ENCODE data around the gene SSC5D. TPM values are rescaled to one million over a fixed set of nuclear protein-coding genes. Genes with fewer than 3 reads are reported as not detected.

The SSC5D gene
- total and polyA plus RNA-seq, 2 donors (not counting 1 experiment from before 2014, with no cell fraction given): 3.0 to 19.7 TPM

DNA sequence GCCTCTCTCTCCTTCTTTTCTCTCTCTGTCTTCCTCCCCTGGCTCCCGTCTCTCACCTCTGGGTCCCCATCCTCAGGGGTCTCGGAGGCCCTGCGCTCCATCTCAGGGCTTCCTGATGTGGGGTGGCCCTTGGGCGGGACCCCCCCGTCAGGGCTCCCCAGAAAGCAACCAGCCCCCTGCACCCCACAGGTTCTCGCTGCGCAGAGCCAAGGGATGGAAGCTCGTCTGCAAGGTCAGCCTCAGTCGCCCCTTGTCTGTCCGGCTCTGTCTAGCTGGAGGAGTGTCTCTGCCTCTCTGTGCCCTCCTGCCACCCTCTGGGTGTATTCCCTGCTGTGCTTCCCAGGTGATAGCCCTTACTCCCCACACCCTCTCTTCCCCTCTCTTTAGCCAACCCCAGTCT lies 57.2 kb downstream of the SSC5D start, which contains the start of gene SBK3:
SBK3 (minus strand) TSS at position 101 of the 400 bp plus-strand sequence; CDS start at position 101, 0 bp downstream.
- TF ChIP-seq EZH2 (IDR thresholded peaks at IDR 0.05; ENCODE audit: low read length, missing control alignments): no peak
- TF ChIP-seq, protein P1, sequence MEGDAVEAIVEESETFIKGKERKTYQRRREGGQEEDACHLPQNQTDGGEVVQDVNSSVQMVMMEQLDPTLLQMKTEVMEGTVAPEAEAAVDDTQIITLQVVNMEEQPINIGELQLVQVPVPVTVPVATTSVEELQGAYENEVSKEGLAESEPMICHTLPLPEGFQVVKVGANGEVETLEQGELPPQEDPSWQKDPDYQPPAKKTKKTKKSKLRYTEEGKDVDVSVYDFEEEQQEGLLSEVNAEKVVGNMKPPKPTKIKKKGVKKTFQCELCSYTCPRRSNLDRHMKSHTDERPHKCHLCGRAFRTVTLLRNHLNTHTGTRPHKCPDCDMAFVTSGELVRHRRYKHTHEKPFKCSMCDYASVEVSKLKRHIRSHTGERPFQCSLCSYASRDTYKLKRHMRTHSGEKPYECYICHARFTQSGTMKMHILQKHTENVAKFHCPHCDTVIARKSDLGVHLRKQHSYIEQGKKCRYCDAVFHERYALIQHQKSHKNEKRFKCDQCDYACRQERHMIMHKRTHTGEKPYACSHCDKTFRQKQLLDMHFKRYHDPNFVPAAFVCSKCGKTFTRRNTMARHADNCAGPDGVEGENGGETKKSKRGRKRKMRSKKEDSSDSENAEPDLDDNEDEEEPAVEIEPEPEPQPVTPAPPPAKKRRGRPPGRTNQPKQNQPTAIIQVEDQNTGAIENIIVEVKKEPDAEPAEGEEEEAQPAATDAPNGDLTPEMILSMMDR (conservative IDR thresholded peaks at IDR 0.05 in 1 of 2, IDR thresholded peaks at IDR 0.05 in 1 of 2; ENCODE audit: low read depth in 1 of 2, low read length in 2 of 2): no peak
- Histone ChIP-seq H3K27me3 (ENCODE audit: control insufficient read depth, insufficient read depth, low read length) (no peaks in the 10 kb centered on the region), H4K20me1 (ENCODE audit: control insufficient read depth, extremely low read depth, insufficient read depth, low read length) (no peaks in the 10 kb centered on the region), H3K9me3 (ENCODE audit: control insufficient read depth, insufficient read depth, low read depth, low read length) (no peaks in the 10 kb centered on the region), H3K4me3 (replicated peaks in 1 of 4; ENCODE audit: control extremely low read depth in 1 of 4, insufficient read depth in 1 of 4, low read depth in 3 of 4, low read length in 4 of 4) (no peak within 1 kb of the TSS), H3K36me3 (ENCODE audit: control insufficient read depth, insufficient read depth, low read length) (no peaks in the 10 kb centered on the region), H3K9ac (ENCODE audit: insufficient read depth, low read length) (no peak within 1 kb of the TSS), H3K4me2 (ENCODE audit: extremely low read depth, insufficient read depth, low read length) (no peak within 1 kb of the TSS), H3K4me1 (ENCODE audit: control insufficient read depth, extremely low read depth, insufficient read depth, low read length) (peaks cover 32% of the 10 kb centered on the region), H2AFZ (ENCODE audit: low read length) (peak within 1 kb of the TSS; percentile 57), H3K79me2 (ENCODE audit: control insufficient read depth, insufficient read depth, low read length) (no peaks in the 10 kb centered on the region), H3K27ac (ENCODE audit: insufficient read depth, low read length) (peak within 1 kb of the TSS; percentile 31)
- DNase-seq (ENCODE audit: low read depth in 2 of 2): no peak

DNA sequence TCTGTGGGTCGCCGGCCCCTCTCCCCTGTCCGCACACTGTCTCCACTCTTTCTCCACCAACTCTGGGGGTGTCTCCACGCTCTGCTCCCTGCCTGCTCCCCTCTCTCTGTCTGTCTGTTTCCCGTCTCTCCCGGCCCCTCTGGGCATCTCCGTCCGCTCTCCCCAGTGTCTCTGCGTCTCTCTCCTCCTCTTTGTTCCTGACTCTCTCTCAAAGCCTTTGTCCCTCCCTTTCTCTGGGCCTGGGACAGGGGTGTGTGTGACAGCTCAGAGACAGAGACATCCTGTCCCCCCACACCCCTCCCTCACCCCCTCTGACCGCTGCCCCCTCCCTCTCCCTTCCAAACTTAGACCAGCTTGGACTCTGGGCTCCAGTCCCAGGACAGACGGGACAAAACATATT lies 57.8 kb downstream of the SSC5D start:
- Histone ChIP-seq H2AFZ (ENCODE audit: low read length) (peak overlapping the region; percentile 57), H3K27me3 (ENCODE audit: control insufficient read depth, insufficient read depth, low read length) (no peaks in the 10 kb centered on the region), H3K4me2 (ENCODE audit: extremely low read depth, insufficient read depth, low read length) (no peak overlapping the region), H3K79me2 (ENCODE audit: control insufficient read depth, insufficient read depth, low read length) (no peaks in the 10 kb centered on the region), H3K9ac (ENCODE audit: insufficient read depth, low read length) (no peak overlapping the region), H4K20me1 (ENCODE audit: control insufficient read depth, extremely low read depth, insufficient read depth, low read length) (no peaks in the 10 kb centered on the region), H3K36me3 (ENCODE audit: control insufficient read depth, insufficient read depth, low read length) (no peaks in the 10 kb centered on the region), H3K4me1 (ENCODE audit: control insufficient read depth, extremely low read depth, insufficient read depth, low read length) (peaks cover 32% of the 10 kb centered on the region), H3K27ac (ENCODE audit: insufficient read depth, low read length) (peak overlapping the region; percentile 31), H3K4me3 (replicated peaks in 1 of 4; ENCODE audit: control extremely low read depth in 1 of 4, insufficient read depth in 1 of 4, low read depth in 3 of 4, low read length in 4 of 4) (no peak overlapping the region), H3K9me3 (ENCODE audit: control insufficient read depth, insufficient read depth, low read depth, low read length) (no peaks in the 10 kb centered on the region)
- DNase-seq (ENCODE audit: low read depth in 2 of 2): peak in 1 of 2 donors; percentile 41
- TF ChIP-seq, protein P1 (conservative IDR thresholded peaks at IDR 0.05 in 1 of 2, IDR thresholded peaks at IDR 0.05 in 1 of 2; ENCODE audit: low read depth in 1 of 2, low read length in 2 of 2): no peak
- no peak for TF ChIP-seq EZH2 (IDR thresholded peaks at IDR 0.05; ENCODE audit: low read length, missing control alignments)

DNA sequence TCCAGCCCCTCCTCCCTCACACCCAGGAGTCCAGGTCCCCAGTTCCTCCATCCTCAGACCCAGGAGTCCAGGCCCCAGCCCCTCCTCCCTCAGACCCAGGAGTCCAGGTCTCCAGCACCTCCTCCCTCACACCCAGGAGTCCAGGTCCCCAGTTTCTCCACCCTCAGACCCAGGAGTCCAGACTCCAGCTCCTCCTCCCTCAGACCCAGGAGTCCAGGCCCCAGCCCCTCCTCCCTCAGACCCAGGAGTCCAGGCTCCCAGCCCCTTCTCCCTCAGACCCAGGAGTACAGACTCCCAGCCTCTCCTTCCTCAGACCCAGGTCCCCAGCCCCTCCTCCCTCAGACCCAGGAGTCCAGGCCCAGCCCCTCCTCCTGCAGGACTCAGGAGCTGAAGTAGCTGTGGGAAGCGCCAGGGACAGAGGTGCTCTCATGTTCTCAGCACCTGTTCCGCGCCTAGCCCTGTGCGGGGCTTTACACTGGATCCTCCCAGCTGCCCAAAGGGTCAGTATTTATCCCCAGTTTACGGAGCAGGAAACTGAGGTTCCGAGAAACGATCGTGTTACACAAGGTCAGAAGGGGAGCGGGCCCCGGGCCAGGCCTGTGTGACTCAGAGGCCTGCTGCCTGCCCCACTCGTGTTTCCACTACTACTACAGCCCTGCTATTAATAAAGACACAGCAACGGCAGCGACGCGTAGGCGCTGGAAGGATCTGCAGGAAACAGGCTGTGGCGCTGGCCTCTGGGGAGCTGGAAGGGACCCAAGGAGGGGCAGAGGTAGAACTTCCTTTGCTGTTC lies 58.8 kb downstream of the SSC5D start:
- TF ChIP-seq EZH2 (IDR thresholded peaks at IDR 0.05; ENCODE audit: low read length, missing control alignments): no peak
- TF ChIP-seq, protein P1 (conservative IDR thresholded peaks at IDR 0.05 in 1 of 2, IDR thresholded peaks at IDR 0.05 in 1 of 2; ENCODE audit: low read depth in 1 of 2, low read length in 2 of 2): no peak
- H3K9ac ChIP-seq (ENCODE audit: insufficient read depth, low read length): no peak overlapping the region
- peak; percentile 89 to 93 for DNase-seq (ENCODE audit: low read depth in 2 of 2)
- no peaks in the 10 kb centered on the region for H3K36me3 ChIP-seq (ENCODE audit: control insufficient read depth, insufficient read depth, low read length)
- H3K79me2 ChIP-seq (ENCODE audit: control insufficient read depth, insufficient read depth, low read length): no peaks in the 10 kb centered on the region
- peak overlapping the region; percentile 10 for H3K4me2 ChIP-seq (ENCODE audit: extremely low read depth, insufficient read depth, low read length)
- peaks cover 32% of the 10 kb centered on the region for H3K4me1 ChIP-seq (ENCODE audit: control insufficient read depth, extremely low read depth, insufficient read depth, low read length)
- no peaks in the 10 kb centered on the region for H4K20me1 ChIP-seq (ENCODE audit: control insufficient read depth, extremely low read depth, insufficient read depth, low read length)
- H3K27me3 ChIP-seq (ENCODE audit: control insufficient read depth, insufficient read depth, low read length): no peaks in the 10 kb centered on the region
- H3K4me3 ChIP-seq (replicated peaks in 1 of 4; ENCODE audit: control extremely low read depth in 1 of 4, insufficient read depth in 1 of 4, low read depth in 3 of 4, low read length in 4 of 4): no peak overlapping the region
- H3K9me3 ChIP-seq (ENCODE audit: control insufficient read depth, insufficient read depth, low read depth, low read length): no peaks in the 10 kb centered on the region
- H2AFZ ChIP-seq (ENCODE audit: low read length): no peak overlapping the region
- H3K27ac ChIP-seq (ENCODE audit: insufficient read depth, low read length): peak overlapping the region; percentile 56

Data from fibroblast of lung (primary cell).